ENCODE data around the gene ALOX5AP. TPM values are rescaled to one million over a fixed set of nuclear protein-coding genes. Genes with fewer than 3 reads are reported as not detected.

The ALOX5AP gene
- total RNA-seq, 1 experiment from 2014 or later = not detected

GRCh38 chr13:30689752-30690151 is 45.6 kb upstream of the ALOX5AP start:
- TF ChIP-seq PRRX2 (CRISPR knock-in tag; IDR thresholded peaks at IDR 0.05) (no peak), ZNF281 (CRISPR knock-in tag; IDR thresholded peaks at IDR 0.05) (no peak), NR2C2 (CRISPR knock-in tag; IDR thresholded peaks at IDR 0.05) (no peak), ZNF232 (CRISPR knock-in tag; IDR thresholded peaks at IDR 0.05) (no peak), TCF7 (CRISPR knock-in tag; IDR thresholded peaks at IDR 0.05; ENCODE audit: low read depth) (no peak), MLX (CRISPR knock-in tag; IDR thresholded peaks at IDR 0.05) (no peak), FOXP4 (CRISPR knock-in tag; IDR thresholded peaks at IDR 0.05) (no peak), ZSCAN18 (CRISPR knock-in tag; IDR thresholded peaks at IDR 0.05) (no peak), SOX15 (CRISPR knock-in tag; IDR thresholded peaks at IDR 0.05) (no peak), ZNF425 (CRISPR knock-in tag; conservative IDR thresholded peaks at IDR 0.05) (no peak), TEAD4 (CRISPR knock-in tag; IDR thresholded peaks at IDR 0.05) (no peak)
- DNase-seq (ENCODE audit: low spot score) (no peak), ATAC-seq (no peak)
- ChIA-PET POLR2A (no interaction called here), CTCF (no interaction called here)
- Mint-ChIP-seq H3K27me3 (ENCODE audit: low read depth) (0 out of 2 replicates have a peak, but pooled peaks cover 3% of the 10 kb centered on the region), H3K27ac (no peak overlapping the region), H3K36me3 (peaks cover 2% of the 10 kb centered on the region; the same call in 1 of the 2 replicates), H3K9me3 (peaks cover 9% of the 10 kb centered on the region), H3K4me1 (peaks cover 8% of the 10 kb centered on the region), H3K4me3 (no peak overlapping the region)

GRCh38 chr13:30690282-30691188 is 44.8 kb upstream of the ALOX5AP start:
- H3K27ac Mint-ChIP-seq = no peak overlapping the region
- POLR2A ChIA-PET = no interaction called here
- H3K36me3 Mint-ChIP-seq = peaks cover 2% of the 10 kb centered on the region; the same call in 1 of the 2 replicates
- H3K9me3 Mint-ChIP-seq = peaks cover 9% of the 10 kb centered on the region
- TF ChIP-seq STAT6 (CRISPR knock-in tag; conservative IDR thresholded peaks at IDR 0.05; ENCODE audit: low read depth) = no peak
- TF ChIP-seq SMAD4 (CRISPR knock-in tag; IDR thresholded peaks at IDR 0.05) = no peak
- H3K4me3 Mint-ChIP-seq = no peak overlapping the region
- H3K4me1 Mint-ChIP-seq = peaks cover 14% of the 10 kb centered on the region
- no peak for DNase-seq (ENCODE audit: low spot score)
- ATAC-seq = no peak
- H3K27me3 Mint-ChIP-seq (ENCODE audit: low read depth) = 0 out of 2 replicates have a peak, but pooled peaks cover 3% of the 10 kb centered on the region
- CTCF ChIA-PET = no interaction called here
